Naive thymus-derived CD4-positive, alpha-beta T cell (primary cell): ENCODE measurements around the gene THAP7. TPM values are rescaled to one million over a fixed set of nuclear protein-coding genes. Genes with fewer than 3 reads are reported as not detected.

Experiments
- ATAC-seq: fragments of 150-1000 bp; cut with Tn5 transposase; 2 replicates; pipeline ENCODE4 v1.10.0; 2021; ENCODE audit warnings: mild to moderate bottlenecking, moderate library complexity
- CTCF ChIA-PET: fragments of 350-600 bp; sonication (Branson Sonifier 250); formaldehyde crosslinking; loops from one replicate; lab custom pipeline; 2021; ENCODE audit warnings: antibody characterized with exemption; lab: Charles Lee
- POLR2A ChIA-PET: fragments of 350-600 bp; sonication (Branson Sonifier 250); formaldehyde crosslinking; loops from one replicate; lab custom pipeline; 2021; ENCODE audit warnings: antibody characterized with exemption, inconsistent platforms; lab: Charles Lee
- DNase-seq, 9 donors: peaks; one replicate each; pipeline versions ENCODE4 v3.0.0 to v3.0.0-alpha.2; 2020 to 2022; ENCODE audit warnings: mixed read lengths in 1 of 9
- H3K27ac ChIP-seq: one replicate; pipeline ENCODE4 v1.7.0; 2013; ENCODE audit warnings: mild to moderate bottlenecking, low read depth, low read length, moderate library complexity
- H3K27me3 ChIP-seq, 2 donors: one replicate each; pipeline ENCODE4 v1.7.0; 2013; ENCODE audit warnings: low read length in 2 of 2, mild to moderate bottlenecking in 2 of 2, moderate library complexity in 2 of 2; ENCODE audit not compliant: control insufficient read depth in 2 of 2, insufficient read depth in 2 of 2
- H3K36me3 ChIP-seq, 3 experiments: 1 replicate in 2 of 3; 2 replicates in 1 of 3; pipeline ENCODE4 v1.7.0; 2013; ENCODE audit warnings: low read length in 3 of 3, mild to moderate bottlenecking in 3 of 3, moderate library complexity in 1 of 3; ENCODE audit not compliant: insufficient read depth in 3 of 3, control insufficient read depth in 2 of 3
- H3K4me1 ChIP-seq, 2 donors: one replicate each; pipeline ENCODE4 v1.7.0; 2013; ENCODE audit warnings: low read length in 2 of 2, mild to moderate bottlenecking in 2 of 2, moderate library complexity in 1 of 2; ENCODE audit not compliant: control insufficient read depth in 2 of 2, insufficient read depth in 2 of 2
- H3K4me3 ChIP-seq: 2 replicates; pipeline ENCODE4 v1.7.0; 2013; ENCODE audit warnings: mild to moderate bottlenecking, low read length
- H3K9me3 ChIP-seq, 3 experiments: 1 replicate in 2 of 3; 2 replicates in 1 of 3; pipeline ENCODE4 v1.7.0; 2013; ENCODE audit warnings: low read length in 3 of 3; ENCODE audit not compliant: control insufficient read depth in 2 of 3
- H3K27ac Mint-ChIP-seq, 9 donors: one replicate each; pipeline ENCODE4 v1.8.0; 2020 to 2022; ENCODE audit warnings: mixed read lengths in 9 of 9, mild to moderate bottlenecking in 8 of 9, moderate library complexity in 5 of 9, inconsistent platforms in 2 of 9
- H3K27me3 Mint-ChIP-seq, 5 donors: one replicate each; pipeline ENCODE4 v1.8.0; 2021 to 2022; ENCODE audit warnings: mixed read lengths in 5 of 5, mild to moderate bottlenecking in 1 of 5
- H3K36me3 Mint-ChIP-seq, 5 donors: one replicate each; pipeline ENCODE4 v1.8.0; 2020 to 2022; ENCODE audit warnings: mixed read lengths in 5 of 5, mild to moderate bottlenecking in 3 of 5, inconsistent platforms in 1 of 5
- H3K4me1 Mint-ChIP-seq, 7 donors: one replicate each; pipeline ENCODE4 v1.8.0; 2020 to 2022; ENCODE audit warnings: mixed read lengths in 7 of 7, mild to moderate bottlenecking in 3 of 7, inconsistent platforms in 1 of 7
- H3K4me3 Mint-ChIP-seq, 10 donors: one replicate each; pipeline ENCODE4 v1.8.0; 2020 to 2022; ENCODE audit warnings: mild to moderate bottlenecking in 10 of 10, mixed read lengths in 10 of 10, moderate library complexity in 6 of 10, inconsistent platforms in 2 of 10
- H3K9me3 Mint-ChIP-seq, 11 donors: one replicate each; pipeline ENCODE4 v1.8.0; 2020 to 2022; ENCODE audit warnings: mixed read lengths in 11 of 11, mild to moderate bottlenecking in 4 of 11, inconsistent platforms in 1 of 11, moderate library complexity in 1 of 11
- intact Hi-C, 2 donors: fragments of 100-400 bp; cut with micrococcal nuclease; formaldehyde crosslinking; loops; one replicate each; pipeline ENCODE4 v1.15.1; 2023
- polyA plus RNA-seq, 2 donors: library from polyadenylated mRNA; unstranded; fragments of 300-500 nt; fragmentation: Illumina TruSeq; gene quantifications; one replicate each; pipeline ENCODE4 v1.2.3, GENCODE V29; 2021
- total RNA-seq, 6 experiments: library from RNA in 5 of 6; stranded (reverse) in 5 of 6; gene quantifications; 1 replicate in 5 of 6; 2 replicates in 1 of 6; pipeline ENCODE4 v1.2.3 and lab custom pipeline; 2021 to 2026

Gene THAP7
- total and polyA plus RNA-seq, 7 experiments from 2014 or later, result 25.8 to 73.3 (median 64.7) TPM

GRCh38 chr22:20980938-20981722 is 20.8 kb downstream of the THAP7 start:
- no peaks in the 10 kb centered on the region for H3K27me3 ChIP-seq
- H3K36me3 ChIP-seq, result peaks cover 0 to 14% (median 0%) of the 10 kb centered on the region in 3 experiments
- DNase-seq, result no peak
- CTCF ChIA-PET, result interaction anchor here (0.6 to 1.3 kb wide), 2 partner anchors 21 to 64 kb away, joined by 3 to 4 read pairs; partner anchors contain the start of gene CRKL
- peak overlapping the region; percentile 84 for H3K27ac ChIP-seq
- peaks cover 15 to 32% of the 10 kb centered on the region in 2 donors for H3K4me1 ChIP-seq
- H3K27me3 Mint-ChIP-seq, result no peaks in the 10 kb centered on the region
- H3K4me1 Mint-ChIP-seq, result peaks cover 30 to 47% (median 38%) of the 10 kb centered on the region in 7 donors
- intact Hi-C loops, result loop anchor here in 1 of 2 donors (10.0 kb wide), 1 partner anchor 864 kb away; no protein-coding TSS in a partner anchor
- peaks cover 0 to 8% (median 0%) of the 10 kb centered on the region in 11 donors for H3K9me3 Mint-ChIP-seq
- peaks cover 0 to 8% (median 0%) of the 10 kb centered on the region in 3 experiments for H3K9me3 ChIP-seq
- peaks cover 0 to 7% (median under 1%) of the 10 kb centered on the region in 5 donors for H3K36me3 Mint-ChIP-seq
- H3K4me3 Mint-ChIP-seq, result peak overlapping the region; percentile 89 to 97 (median 93)
- H3K4me3 ChIP-seq, result peak overlapping the region; percentile 80
- POLR2A ChIA-PET, result interaction anchor here (0.7 to 5.2 kb wide), 5 partner anchors 9 to 124 kb away, joined by 3 to 59 read pairs (median 5); partner anchors contain the start of gene THAP7
- ATAC-seq, result no peak
- peak overlapping the region; percentile 86 to 97 (median 92) for H3K27ac Mint-ChIP-seq

DNA sequence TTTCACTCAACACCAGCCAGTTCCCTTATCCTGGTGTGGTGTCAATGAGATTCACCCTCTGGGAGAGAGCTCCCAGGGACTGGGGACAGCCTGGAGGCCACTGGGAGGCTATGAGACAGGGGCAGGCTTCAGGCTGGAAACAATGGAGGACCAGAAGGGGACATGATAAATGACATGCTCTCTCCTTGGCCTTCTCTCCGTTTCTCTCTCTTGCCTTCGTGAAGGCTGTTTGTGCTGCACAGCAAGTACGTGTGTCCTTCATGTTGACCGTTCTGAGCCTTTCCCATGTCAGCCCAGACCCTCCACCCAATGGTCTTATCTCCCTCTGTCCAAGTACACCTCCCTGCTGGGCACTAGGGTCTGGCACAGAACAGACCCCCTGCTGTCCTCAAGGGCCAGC is 21.4 kb downstream of the THAP7 start:
- no peaks in the 10 kb centered on the region for H3K27me3 ChIP-seq
- intact Hi-C loops, result loop anchor here in 1 of 2 donors (10.0 kb wide), 1 partner anchor 864 kb away; no protein-coding TSS in a partner anchor
- Mint-ChIP-seq H3K27me3 (no peaks in the 10 kb centered on the region), H3K36me3 (peaks cover 0 to 5% (median 0%) of the 10 kb centered on the region in 5 donors), H3K4me1 (peaks cover 29 to 47% (median 38%) of the 10 kb centered on the region in 7 donors), H3K27ac (peak overlapping the region in 6 of 9 donors; percentile 47 to 95 (median 92)), H3K4me3 (peak overlapping the region in 8 of 10 donors; percentile 14 to 97 (median 80)), H3K9me3 (peaks cover 0 to 8% (median 0%) of the 10 kb centered on the region in 11 donors)
- ChIA-PET POLR2A (interaction anchor here (0.7 to 5.2 kb wide), 2 partner anchors 22 to 110 kb away, joined by 3 to 59 read pairs; partner anchors contain the start of gene THAP7), CTCF (interaction anchor here (0.6 kb wide), 1 partner anchor 21 kb away, joined by 3 read pairs; no protein-coding TSS in a partner anchor)
- peaks cover 15 to 32% of the 10 kb centered on the region in 2 donors for H3K4me1 ChIP-seq
- peak overlapping the region; percentile 84 for H3K27ac ChIP-seq
- ATAC-seq (no peak), DNase-seq (no peak)
- H3K9me3 ChIP-seq, result peaks cover 0 to 8% (median 0%) of the 10 kb centered on the region in 3 experiments
- no peak overlapping the region for H3K4me3 ChIP-seq
- peaks cover 0 to 8% (median 0%) of the 10 kb centered on the region in 3 experiments for H3K36me3 ChIP-seq

DNA sequence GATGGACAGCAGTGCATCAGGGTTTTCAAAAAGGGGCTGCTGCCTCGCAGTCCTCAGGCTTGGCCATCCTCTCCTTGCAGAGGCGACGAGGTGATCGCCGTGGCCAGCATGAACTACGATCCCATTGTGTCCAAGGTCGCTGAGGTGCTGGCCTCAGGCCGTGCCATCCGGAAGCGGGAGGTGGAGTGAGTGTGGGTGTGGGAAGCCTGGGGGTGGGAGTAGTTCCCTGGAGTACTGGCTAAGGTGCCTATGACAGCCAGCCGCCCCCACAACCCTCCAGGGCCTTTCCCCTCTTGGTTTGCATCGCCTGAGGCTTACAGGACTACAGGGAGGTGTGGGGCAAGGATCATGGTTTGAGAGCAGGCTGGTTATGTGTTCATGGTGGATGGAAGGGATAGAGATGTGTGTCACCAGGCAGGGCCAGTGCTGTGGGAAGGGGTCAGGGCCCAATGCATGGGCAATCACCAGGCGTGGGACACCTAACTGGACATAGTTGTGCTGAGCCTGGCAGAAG is 21.9 kb downstream of the THAP7 start:
- peaks cover 0 to 5% (median 0%) of the 10 kb centered on the region in 5 donors for H3K36me3 Mint-ChIP-seq
- H3K27ac Mint-ChIP-seq, result peak overlapping the region in 7 of 9 donors; percentile 35 to 93 (median 89)
- POLR2A ChIA-PET, result interaction anchor here (5.2 kb wide), 1 partner anchor 22 kb away, joined by 59 read pairs; the partner anchor contains the start of gene THAP7

GRCh38 chr22:20979243-20979809 is 22.6 kb downstream of the THAP7 start:
- no peaks in the 10 kb centered on the region for H3K27me3 Mint-ChIP-seq
- peak; percentile 84 for ATAC-seq
- peaks cover 0 to 8% (median 0%) of the 10 kb centered on the region in 11 donors for H3K9me3 Mint-ChIP-seq
- H3K4me3 Mint-ChIP-seq, result peak overlapping the region; percentile 69 to 97 (median 80)
- peaks cover 0 to 5% (median 0%) of the 10 kb centered on the region in 3 experiments for H3K36me3 ChIP-seq
- CTCF ChIA-PET, result no interaction called here
- peaks cover 15 to 32% of the 10 kb centered on the region in 2 donors for H3K4me1 ChIP-seq
- H3K27ac ChIP-seq, result peak overlapping the region; percentile 3
- peak overlapping the region; percentile 61 to 94 (median 89) for H3K27ac Mint-ChIP-seq
- H3K36me3 Mint-ChIP-seq, result peaks cover 0 to 5% (median 0%) of the 10 kb centered on the region in 5 donors
- POLR2A ChIA-PET, result interaction anchor here (5.2 kb wide), 1 partner anchor 23 kb away, joined by 59 read pairs; the partner anchor contains the start of gene THAP7
- H3K27me3 ChIP-seq, result no peaks in the 10 kb centered on the region
- intact Hi-C loops, result no loop called here
- peak in 8 of 9 donors; percentile 44 to 86 (median 66) for DNase-seq
- H3K4me1 Mint-ChIP-seq, result peaks cover 29 to 47% (median 38%) of the 10 kb centered on the region in 7 donors
- peaks cover 0 to 8% (median 0%) of the 10 kb centered on the region in 3 experiments for H3K9me3 ChIP-seq
- no peak overlapping the region for H3K4me3 ChIP-seq

More for the DNA sequence above, 21.9 kb downstream of the THAP7 start:
- Histone ChIP-seq H3K36me3 (peaks cover 0 to 5% (median 0%) of the 10 kb centered on the region in 3 experiments), H3K9me3 (peaks cover 0 to 8% (median 0%) of the 10 kb centered on the region in 3 experiments), H3K4me3 (no peak overlapping the region), H3K27ac (peak overlapping the region; percentile 3), H3K27me3 (no peaks in the 10 kb centered on the region), H3K4me1 (peaks cover 15 to 32% of the 10 kb centered on the region in 2 donors)
- DNase-seq (no peak), ATAC-seq (no peak)
- Mint-ChIP-seq H3K4me1 (peaks cover 29 to 47% (median 38%) of the 10 kb centered on the region in 7 donors), H3K9me3 (peaks cover 0 to 8% (median 0%) of the 10 kb centered on the region in 11 donors), H3K27me3 (no peaks in the 10 kb centered on the region), H3K4me3 (peak overlapping the region in 9 of 10 donors; percentile 14 to 97 (median 63))
- intact Hi-C loops, result loop anchor here in 1 of 2 donors (10.0 kb wide), 1 partner anchor 865 kb away; no protein-coding TSS in a partner anchor
- CTCF ChIA-PET, result no interaction called here

DNA sequence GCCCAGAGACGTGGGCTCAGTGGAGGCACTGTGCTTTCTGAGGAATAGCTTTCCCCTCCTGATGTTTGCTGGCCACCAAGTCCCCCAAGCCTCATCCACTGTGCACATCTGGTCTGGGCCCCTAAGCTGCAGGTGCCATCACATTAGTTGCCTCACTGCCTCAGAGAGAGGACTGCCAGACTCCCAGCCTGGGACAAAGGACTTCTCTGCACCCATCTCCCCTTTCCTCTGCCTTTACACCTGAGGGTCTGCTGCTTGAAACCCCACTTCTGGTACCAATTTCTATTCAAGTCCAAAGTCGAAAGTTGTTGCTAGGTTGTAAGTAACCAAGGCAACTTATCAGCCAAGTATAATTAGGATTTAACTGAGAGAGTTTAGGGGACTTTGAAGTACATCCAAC is 23.5 kb downstream of the THAP7 start:
- H3K4me1 ChIP-seq, result peaks cover 15 to 32% of the 10 kb centered on the region in 2 donors
- H3K27ac Mint-ChIP-seq, result no peak overlapping the region
- POLR2A ChIA-PET, result interaction anchor here (5.2 kb wide), 1 partner anchor 24 kb away, joined by 59 read pairs; the partner anchor contains the start of gene THAP7
- peaks cover 26 to 40% (median 30%) of the 10 kb centered on the region in 7 donors for H3K4me1 Mint-ChIP-seq
- peaks cover 0 to 5% (median 0%) of the 10 kb centered on the region in 3 experiments for H3K36me3 ChIP-seq
- peaks cover 0 to 8% (median 0%) of the 10 kb centered on the region in 3 experiments for H3K9me3 ChIP-seq
- H3K27me3 Mint-ChIP-seq, result no peaks in the 10 kb centered on the region
- H3K4me3 Mint-ChIP-seq, result peak overlapping the region in 1 of 10 donors; percentile 33
- H3K27ac ChIP-seq, result no peak overlapping the region
- H3K4me3 ChIP-seq, result no peak overlapping the region
- ATAC-seq (no peak), DNase-seq (no peak)
- H3K27me3 ChIP-seq, result no peaks in the 10 kb centered on the region
- CTCF ChIA-PET, result no interaction called here
- H3K9me3 Mint-ChIP-seq, result peaks cover 0 to 8% (median 0%) of the 10 kb centered on the region in 11 donors
- intact Hi-C loops, result no loop called here
- peaks cover 0 to 3% (median 0%) of the 10 kb centered on the region in 5 donors for H3K36me3 Mint-ChIP-seq
